ENCODE measurements around the gene ABHD17A.

Gene ABHD17A

GRCh38 chr19:1885398-1886119, at the start of gene ABHD17A:
ABHD17A (minus strand) TSS chr19:1885496; CDS start chr19:1881566, 3,930 bp downstream.
- peak; percentile 94 for DNase-seq (ENCODE audit: low read depth)

GRCh38 chr19:1933942-1934341, 48.6 kb upstream of the ABHD17A start:
- DNase-seq (ENCODE audit: low read depth) = no peak

- no peak for DNase-seq (ENCODE audit: low read depth)
Measured at GRCh38 chr19:1933244-1933643, 47.9 kb upstream of the ABHD17A start.

DNA sequence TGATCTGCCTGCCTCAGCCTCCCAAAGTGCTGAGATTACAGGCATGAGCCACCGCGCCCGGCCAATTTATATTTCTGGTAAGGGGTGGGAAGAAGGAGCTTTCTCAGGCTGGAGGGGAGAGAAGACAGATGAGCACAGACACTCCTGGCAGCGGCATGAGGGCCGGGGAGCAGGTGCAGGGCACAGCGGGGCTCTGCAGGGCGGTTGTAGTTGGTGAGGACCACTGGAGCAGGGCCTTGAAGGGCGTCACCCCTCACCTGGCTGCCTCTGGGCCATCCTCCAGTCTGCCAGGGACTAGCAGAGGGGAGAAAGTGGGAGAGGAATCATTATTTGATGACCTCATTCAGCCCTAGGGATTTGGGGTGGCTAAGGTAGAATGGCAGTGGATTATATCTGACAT, 47.1 kb upstream of the ABHD17A start:
- no peak for DNase-seq (ENCODE audit: low read depth)

GRCh38 chr19:1931445-1931844, 46.1 kb upstream of the ABHD17A start:
- DNase-seq (ENCODE audit: low read depth) = no peak

- peak; percentile 74 for DNase-seq (ENCODE audit: low read depth)
Measured at GRCh38 chr19:1929021-1929742, 43.9 kb upstream of the ABHD17A start.

DNA sequence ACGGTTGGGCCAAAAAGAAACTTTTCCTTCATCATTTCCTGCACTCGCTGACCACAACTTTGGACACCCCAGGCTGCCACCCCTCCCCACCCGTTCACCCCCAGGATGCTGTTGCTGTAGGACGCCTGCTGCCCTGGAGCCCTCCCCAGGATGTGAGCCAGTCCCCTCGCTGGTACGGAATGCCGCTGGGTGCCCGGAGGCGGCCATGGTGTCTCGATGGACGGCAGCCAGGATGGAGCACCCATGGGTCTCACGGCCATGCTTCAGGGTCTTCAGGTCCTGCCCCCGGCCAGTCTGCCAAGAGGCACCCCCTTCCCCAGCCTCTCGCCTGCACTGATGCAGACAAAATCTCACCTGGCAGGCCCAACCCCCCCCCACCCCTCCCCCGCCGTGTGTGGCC, 40.2 kb upstream of the ABHD17A start:
- DNase-seq (ENCODE audit: low read depth) = no peak

DNA sequence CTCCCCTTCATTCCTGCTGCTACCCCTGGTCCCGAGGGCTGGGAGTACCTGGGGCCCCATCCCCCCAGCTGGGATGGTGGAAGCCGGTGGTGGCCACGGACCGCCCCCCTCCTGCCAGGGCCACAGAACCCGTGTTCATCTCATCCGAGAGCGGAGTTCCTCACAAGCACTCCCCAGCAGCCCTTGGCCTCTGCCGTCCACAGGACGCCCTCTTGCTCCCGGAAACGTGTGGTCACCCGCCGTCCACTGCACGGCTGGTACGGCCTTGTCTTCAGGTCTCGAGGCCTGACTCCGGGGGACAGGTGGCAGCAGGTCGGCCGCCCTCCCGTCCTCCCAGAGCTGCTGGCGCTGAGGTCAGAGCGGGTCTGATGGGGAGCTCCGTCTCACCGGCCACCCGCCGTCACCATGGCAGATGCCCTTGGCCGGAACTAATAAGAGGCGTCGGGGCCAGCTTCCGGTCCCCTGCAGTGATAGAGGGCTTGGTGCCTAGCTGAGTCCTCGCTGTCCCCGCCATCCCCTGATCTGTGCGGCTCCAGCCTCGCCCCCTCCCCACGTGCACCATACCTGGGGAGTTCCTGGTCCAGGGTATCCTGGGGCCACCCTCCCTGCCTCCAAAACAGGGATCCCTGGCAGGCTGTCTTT, 39.1 kb upstream of the ABHD17A start:
- DNase-seq (ENCODE audit: low read depth) = no peak

DNA sequence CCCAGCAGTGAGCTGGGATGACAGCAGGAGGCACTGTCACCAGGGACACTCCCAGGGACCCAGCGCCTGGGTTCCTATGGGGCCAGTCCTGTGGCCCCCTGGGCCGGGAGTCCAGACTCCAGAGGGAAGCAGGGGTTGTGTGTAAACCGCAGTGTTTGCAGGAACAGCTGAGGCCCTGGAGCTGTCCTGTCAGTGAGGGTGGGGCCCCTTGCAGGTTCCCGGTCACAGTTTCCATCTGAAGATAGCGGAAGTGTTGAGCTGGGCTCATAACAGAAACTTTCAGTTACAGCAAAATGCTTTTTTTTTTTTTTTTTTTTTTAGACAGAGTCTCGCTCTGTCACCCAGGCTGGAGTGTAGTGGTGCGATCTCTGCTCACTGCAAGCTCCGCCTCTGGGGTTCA, 38.0 kb upstream of the ABHD17A start:
- no peak for DNase-seq (ENCODE audit: low read depth)

DNA sequence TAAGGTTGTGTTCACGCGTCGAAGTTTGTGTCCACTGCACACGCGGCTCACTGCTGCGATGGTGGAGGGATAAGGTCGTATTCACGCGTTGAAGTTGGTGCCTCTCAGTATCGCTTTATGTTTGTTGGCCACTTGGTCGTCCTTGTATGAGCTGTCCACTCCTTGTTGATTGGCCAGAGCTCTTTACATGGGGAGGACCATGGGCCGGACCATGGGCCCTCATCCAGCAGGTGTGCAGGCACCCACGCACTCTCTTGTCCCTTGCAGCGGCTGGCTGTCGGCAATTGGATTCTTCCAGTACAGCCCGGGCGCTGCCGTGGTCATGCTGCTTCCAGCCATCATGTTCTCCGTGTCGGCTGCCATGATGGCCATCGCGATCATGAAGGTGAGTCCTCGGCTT, 37.5 kb upstream of the ABHD17A start:
- no peak for DNase-seq (ENCODE audit: low read depth)

- DNase-seq (ENCODE audit: low read depth) = no peak
Measured at GRCh38 chr19:1921825-1922224, 36.5 kb upstream of the ABHD17A start.

DNA sequence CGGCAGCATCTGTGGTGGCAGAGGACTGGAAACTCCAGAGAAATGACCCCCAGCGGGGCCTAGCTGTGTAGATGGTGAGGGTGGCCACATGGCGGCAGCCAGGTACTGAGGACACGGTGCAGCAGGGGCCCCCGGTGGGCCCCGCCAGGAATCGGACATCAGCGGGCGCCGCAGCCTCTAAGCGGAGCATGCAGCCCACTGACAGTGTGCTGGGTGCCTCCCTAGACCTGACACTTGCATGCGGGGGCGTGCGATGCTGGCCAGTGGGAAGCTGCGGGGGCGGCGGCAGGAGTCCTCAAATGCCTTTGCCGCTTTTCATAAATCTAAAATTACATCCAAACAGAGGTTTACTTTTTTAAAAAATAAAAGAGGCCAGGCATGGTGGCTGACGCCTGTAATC, 36.0 kb upstream of the ABHD17A start:
- DNase-seq (ENCODE audit: low read depth) = no peak

- DNase-seq (ENCODE audit: low read depth) = no peak
Measured at GRCh38 chr19:1920644-1921043, 35.3 kb upstream of the ABHD17A start.

DNA sequence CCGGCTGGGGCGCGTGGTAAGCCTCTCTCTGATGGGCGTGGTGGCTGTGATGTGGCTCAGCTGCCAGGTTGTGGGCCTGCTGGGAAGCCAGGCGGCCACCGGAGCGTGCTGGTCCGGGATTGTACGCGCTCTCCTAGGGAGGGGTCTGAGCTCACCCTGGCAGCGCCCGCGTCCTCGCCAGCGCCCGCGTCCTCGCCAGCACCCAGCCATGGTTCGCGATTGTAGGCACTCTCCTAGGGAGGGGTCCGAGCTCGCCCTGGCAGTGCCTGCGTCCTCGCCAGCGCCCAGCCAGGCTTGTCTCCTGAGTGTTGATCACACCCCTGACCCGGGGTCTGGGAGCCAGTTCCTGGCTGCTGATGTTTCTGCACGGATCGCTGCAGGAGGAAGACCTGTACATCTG, 33.7 kb upstream of the ABHD17A start:
- no peak for DNase-seq (ENCODE audit: low read depth)

GRCh38 chr19:1917926-1918325, 32.6 kb upstream of the ABHD17A start:
- DNase-seq (ENCODE audit: low read depth) = no peak

GRCh38 chr19:1917146-1917545, 31.9 kb upstream of the ABHD17A start:
- DNase-seq (ENCODE audit: low read depth) = no peak

DNA sequence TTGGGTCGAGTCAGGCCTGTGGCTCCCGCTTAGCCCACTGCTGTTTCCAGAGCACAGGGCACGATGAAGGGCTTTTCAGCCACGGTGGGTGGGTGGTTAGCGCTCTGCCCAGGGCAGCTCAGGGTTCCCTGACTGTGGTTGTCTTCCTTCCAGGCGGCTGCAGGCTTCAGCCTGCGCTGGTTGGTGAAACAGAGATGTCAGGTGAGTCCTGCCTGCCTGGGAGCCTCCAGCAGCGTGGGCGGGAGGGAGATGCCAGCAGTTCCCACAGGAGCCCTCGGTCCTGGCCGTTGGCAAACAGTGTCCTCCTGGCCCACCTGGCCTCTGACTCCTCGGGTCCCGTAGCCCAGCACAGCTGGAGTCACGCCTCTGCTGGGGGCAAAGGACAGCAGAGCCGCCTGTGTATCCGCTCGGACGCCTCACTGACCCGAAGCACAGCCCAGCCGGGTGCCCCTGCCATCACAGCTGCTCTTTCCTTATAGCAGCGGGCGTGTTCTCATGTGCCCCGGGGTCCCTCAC, 29.6 kb upstream of the ABHD17A start:
- no peak for DNase-seq (ENCODE audit: low read depth)

DNA sequence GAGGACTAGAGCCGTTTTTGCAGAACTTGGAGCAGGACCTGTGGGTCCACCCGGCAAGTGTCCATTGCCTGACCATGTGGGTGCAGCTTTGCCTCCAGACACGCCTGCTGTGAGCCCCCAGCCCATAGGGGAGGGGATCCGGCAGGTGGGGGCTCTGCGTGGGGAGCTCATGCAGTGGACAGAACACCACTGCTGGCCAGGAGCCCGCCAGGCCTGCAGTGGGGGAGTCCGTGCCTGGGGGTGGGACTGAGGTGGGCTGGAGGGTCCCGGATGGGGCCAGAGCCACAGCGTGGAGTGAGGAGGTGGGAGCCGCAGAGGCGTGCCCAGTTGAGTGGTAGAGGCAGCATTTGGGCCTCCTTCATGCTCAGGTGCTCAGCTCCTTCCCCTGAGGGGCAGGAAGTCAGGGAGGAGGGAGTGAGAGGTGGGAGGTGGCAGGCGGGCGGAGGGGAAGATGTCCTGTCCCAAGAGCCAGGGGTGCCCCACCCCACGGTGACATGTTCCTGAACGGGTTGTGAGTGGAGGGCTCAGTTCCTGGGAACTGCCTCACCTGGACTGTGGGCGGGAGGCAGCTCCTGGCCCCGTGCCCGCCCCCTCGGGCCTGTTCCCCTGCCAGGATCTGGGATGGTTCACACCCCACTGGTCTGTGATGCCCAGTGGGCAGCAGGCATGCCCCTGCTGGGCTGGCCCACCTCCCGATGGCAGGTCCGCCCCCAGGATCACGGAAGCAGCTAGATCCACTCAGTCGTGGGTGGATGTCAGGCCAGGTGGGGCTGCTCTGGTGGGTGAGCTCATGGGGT, 28.7 kb upstream of the ABHD17A start:
- no peak for DNase-seq (ENCODE audit: low read depth)

- no peak for DNase-seq (ENCODE audit: low read depth)
Measured at GRCh38 chr19:1912760-1913505, 27.6 kb upstream of the ABHD17A start.

DNA sequence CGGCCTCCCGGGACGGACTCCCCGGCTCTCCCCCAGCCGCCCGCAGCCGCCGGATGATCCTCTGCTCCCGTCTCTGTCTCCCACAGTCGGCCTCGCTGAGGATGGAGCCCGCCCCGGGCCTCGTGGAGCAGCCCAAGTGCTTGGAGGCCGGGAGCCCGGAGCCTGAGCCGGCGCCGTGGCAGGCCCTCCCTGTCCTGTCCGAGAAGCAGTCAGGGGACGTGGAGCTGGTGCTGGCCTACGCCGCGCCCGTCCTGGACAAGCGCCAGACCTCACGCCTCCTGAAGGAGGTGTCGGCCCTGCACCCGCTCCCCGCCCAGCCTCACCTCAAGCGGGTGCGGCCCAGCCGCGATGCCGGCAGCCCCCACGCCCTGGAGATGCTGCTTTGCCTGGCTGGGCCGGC, 26.7 kb upstream of the ABHD17A start:
- DNase-seq (ENCODE audit: low read depth) = no peak

- peak; percentile 52 for DNase-seq (ENCODE audit: low read depth)
Measured at GRCh38 chr19:1911098-1911497, 25.8 kb upstream of the ABHD17A start.
